NB4 (cell line): ENCODE measurements around the gene CYB561.

Source experiments
- CTCF ChIP-seq: IDR thresholded peaks from one replicate; pipeline ENCODE4 v1.5.1; 2012; ENCODE audit warnings: low read depth, low read length
- POLR2A ChIP-seq: IDR thresholded peaks from 2 replicates; pipeline ENCODE4 v1.6.1; 2011; ENCODE audit warnings: mild to moderate bottlenecking; ENCODE audit not compliant: insufficient read length; ENCODE audit errors: extremely low read depth

GRCh38 chr17:63395075-63395805 is 50.9 kb downstream of the CYB561 start:
- TF ChIP-seq CTCF (no peak), POLR2A (no peak)
